Measurements from ENCODE around the gene ALMS1.

- TF ChIP-seq POLR2A (IDR thresholded peaks at IDR 0.05) (no peak), CTCF (IDR thresholded peaks at IDR 0.05) (no peak)
These were observed 256.8 kb downstream of the ALMS1 start, which contains the start of gene NAT8 for GRCh38 chr2:73642338-73643018.
